Measurements from ENCODE around the gene CNIH4. TPM values are rescaled to one million over a fixed set of nuclear protein-coding genes. Genes with fewer than 3 reads are reported as not detected.
"Not testable (repeated sequence)": the region's sequence is repeated elsewhere in the genome, so short reads cannot be mapped to it uniquely, and the experiment has no call there.

The CNIH4 gene
- 10 to 100 TPM; 53.3 to 60.5 (median 54.7) TPM for total RNA-seq
- long read RNA-seq, donor 1, full-length matches to known transcripts: 43 of 57 reads
- long read RNA-seq, donor 1, partial matches to known transcripts: 2 of 57 reads
- long read RNA-seq, donor 1, other reads (novel, unspliced or antisense): 12 of 57 reads
- long read RNA-seq, donor 2, full-length matches to known transcripts: 43 of 57 reads
- long read RNA-seq, donor 2, partial matches to known transcripts: 7 of 57 reads
- long read RNA-seq, donor 2, other reads (novel, unspliced or antisense): 7 of 57 reads

DNA sequence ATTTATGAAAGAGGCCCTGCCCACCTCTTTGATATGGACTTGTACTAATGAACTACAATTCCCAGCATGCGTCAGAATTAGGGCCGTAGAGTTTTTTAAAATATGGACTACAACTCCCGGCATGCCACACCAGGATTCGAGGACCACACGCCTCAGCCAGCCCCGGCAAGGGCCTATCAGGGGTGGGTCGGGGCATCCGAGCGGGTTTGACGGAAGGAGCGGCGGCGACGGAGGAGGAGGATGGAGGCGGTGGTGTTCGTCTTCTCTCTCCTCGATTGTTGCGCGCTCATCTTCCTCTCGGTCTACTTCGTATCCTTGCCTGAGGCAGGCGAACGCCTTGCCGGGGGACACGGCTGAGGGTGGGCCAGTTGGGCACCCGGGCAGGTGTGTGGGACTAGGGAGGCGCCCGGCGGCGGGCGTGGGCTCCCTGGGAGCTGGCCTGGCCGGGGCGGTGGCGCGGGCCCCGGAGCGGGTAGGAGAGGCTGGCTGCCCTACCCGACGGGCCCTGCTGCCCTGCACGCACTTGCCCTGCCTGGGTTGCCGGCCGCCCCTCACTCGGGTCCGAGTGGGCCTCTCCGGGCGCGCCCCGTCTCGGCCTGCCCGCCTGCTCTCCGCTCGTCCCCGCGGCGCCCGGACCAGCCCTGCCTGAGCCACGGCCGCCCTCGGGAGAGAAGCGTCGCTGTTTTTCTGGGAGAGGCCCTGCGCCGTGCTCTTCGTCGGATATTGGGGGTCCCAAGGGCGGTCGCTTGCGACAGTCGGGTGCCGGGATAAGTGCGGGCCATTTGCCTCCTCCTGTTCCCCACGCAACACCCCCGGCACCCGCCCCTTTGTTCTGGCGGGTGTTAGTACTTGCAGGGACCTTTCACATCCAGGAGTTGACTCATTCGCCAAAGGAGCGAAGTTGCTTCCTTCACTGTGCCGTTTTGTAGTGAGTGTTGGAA lies at the start of gene CNIH4:
Gene CNIH4, plus strand, starts transcription at position 195 of the 941 bp plus-strand sequence. Its CDS starts 46 bp downstream, at position 241.
- no peaks in the 10 kb centered on the region for H3K9me3 ChIP-seq

DNA sequence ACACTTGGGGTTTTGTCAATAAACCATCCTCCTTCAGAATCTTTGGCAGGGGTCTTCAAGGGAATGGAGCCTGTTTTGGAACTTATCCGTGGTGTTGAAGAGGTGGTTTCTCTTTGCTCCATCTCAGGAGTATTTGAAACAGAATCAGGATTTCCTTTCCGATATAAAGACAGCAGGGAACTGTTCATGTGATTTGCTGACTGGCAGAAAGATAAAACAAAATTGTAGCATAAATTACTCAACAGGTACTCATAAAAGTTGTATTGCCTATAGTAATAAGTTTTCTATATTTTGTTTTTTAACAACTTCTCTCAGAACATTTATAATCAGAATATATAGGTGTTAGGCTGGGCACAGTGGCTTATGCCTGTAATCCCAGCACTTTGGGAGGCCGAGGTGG lies 48.6 kb upstream of the CNIH4 start:
- no peaks in the 10 kb centered on the region for H3K36me3 ChIP-seq (ENCODE audit: low read depth)
- intact Hi-C loops (cut with DNase I, micrococcal nuclease): no loop called here
- no peak overlapping the region for H3K4me3 ChIP-seq
- no peak for ATAC-seq
- no peak for DNase-seq
- no peaks in the 10 kb centered on the region for H3K9me3 ChIP-seq
- H3K4me1 ChIP-seq (ENCODE audit: low read depth): no peaks in the 10 kb centered on the region
- TF ChIP-seq, protein P1, sequence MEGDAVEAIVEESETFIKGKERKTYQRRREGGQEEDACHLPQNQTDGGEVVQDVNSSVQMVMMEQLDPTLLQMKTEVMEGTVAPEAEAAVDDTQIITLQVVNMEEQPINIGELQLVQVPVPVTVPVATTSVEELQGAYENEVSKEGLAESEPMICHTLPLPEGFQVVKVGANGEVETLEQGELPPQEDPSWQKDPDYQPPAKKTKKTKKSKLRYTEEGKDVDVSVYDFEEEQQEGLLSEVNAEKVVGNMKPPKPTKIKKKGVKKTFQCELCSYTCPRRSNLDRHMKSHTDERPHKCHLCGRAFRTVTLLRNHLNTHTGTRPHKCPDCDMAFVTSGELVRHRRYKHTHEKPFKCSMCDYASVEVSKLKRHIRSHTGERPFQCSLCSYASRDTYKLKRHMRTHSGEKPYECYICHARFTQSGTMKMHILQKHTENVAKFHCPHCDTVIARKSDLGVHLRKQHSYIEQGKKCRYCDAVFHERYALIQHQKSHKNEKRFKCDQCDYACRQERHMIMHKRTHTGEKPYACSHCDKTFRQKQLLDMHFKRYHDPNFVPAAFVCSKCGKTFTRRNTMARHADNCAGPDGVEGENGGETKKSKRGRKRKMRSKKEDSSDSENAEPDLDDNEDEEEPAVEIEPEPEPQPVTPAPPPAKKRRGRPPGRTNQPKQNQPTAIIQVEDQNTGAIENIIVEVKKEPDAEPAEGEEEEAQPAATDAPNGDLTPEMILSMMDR (IDR thresholded peaks at IDR 0.05): no peak

More for the DNA sequence above, at the start of gene CNIH4:
- peak within 1 kb of the TSS; percentile 83 for H3K4me3 ChIP-seq
- TF ChIP-seq, protein P1 (IDR thresholded peaks at IDR 0.05): no peak
- DNase-seq (peak; percentile 93 to 95 (median 93)), ATAC-seq (peak; percentile 94)
- H3K4me1 ChIP-seq (ENCODE audit: low read depth): peaks cover 13% of the 10 kb centered on the region
- no peaks in the 10 kb centered on the region for H3K36me3 ChIP-seq (ENCODE audit: low read depth)
- intact Hi-C loops (cut with DNase I, micrococcal nuclease): no loop called here

DNA sequence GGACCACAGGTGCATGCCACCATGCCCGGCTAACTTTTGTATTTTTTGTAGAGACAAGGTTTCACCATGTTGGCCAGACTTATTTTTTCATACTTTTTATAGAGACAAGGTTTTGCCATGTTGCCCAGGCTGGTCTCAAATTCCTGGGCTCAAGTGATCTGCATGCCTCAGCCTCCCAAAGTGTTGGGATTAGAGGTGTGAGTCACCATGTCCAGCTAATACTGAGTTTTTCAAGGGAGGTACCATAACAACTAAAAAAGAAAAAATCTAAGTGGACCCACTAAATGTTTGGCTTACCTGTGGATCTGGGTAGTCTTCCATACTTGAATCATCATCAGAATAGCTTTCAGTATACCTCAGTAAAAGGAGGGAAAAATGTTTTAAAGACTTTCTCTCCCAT lies 45.2 kb upstream of the CNIH4 start:
- H3K9me3 ChIP-seq; H3K4me1 ChIP-seq (ENCODE audit: low read depth); DNase-seq; intact Hi-C loops (cut with DNase I, micrococcal nuclease); H3K36me3 ChIP-seq (ENCODE audit: low read depth); H3K4me3 ChIP-seq; ATAC-seq: not testable (repeated sequence)

DNA sequence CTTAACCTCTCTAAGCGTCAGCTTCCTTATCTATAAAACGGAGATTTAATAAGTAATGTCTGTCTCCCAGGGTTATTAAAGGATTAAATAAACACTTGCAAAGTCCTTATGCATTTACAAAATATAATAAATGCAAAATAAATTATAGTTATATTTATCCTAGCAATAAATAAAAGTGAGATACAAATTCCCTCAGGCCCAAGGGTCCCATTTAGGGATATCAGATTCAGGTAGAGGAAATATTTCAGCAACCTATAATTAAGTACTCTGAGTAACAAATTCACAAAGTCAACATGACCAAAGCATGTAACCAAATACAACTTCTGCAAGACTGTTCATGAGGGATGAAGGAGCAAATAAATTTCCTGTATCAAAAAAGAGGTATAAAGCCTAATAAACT lies 44.7 kb upstream of the CNIH4 start:
- no peak overlapping the region for H3K4me3 ChIP-seq
- H3K36me3 ChIP-seq (ENCODE audit: low read depth): no peaks in the 10 kb centered on the region
- DNase-seq (no peak), ATAC-seq (no peak)
- TF ChIP-seq, protein P1 (IDR thresholded peaks at IDR 0.05): no peak
- H3K9me3 ChIP-seq: no peaks in the 10 kb centered on the region
- no peaks in the 10 kb centered on the region for H3K4me1 ChIP-seq (ENCODE audit: low read depth)
- intact Hi-C loops (cut with DNase I, micrococcal nuclease): no loop called here

DNA sequence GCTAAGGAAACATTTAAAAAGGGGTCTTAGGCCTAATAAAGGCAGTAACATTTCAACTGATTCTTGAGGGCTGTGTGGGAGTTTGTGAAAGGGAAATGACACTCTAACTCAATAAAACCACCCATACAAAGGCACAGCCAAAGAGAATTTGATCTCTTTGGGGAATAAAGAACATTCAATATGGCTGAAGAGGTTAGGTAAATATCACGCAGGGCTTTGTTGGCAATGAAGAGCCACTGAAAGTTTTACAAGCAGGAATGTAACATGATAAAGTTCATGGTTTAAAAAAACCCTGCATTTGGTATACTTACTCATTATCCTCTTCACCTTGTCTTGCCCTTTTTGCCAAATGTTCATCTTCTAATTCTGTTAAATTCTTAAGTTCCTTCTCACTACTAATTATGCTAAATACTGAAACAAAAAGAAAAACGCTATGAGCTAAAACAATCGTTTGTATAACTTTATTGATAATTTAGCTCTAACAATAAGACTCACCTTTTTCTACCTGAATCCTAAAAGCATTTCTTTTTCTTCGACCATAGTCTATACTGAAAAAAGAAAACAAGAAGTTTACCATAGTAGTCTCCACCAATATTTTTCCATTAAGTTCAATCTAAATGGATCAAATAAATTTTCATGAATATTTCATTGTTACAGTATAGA lies 39.2 kb upstream of the CNIH4 start:
- DNase-seq (peak in 1 of 3 donors; percentile 23), ATAC-seq (peak; percentile 60)
- H3K4me3 ChIP-seq: no peak overlapping the region
- peaks cover 4% of the 10 kb centered on the region for H3K4me1 ChIP-seq (ENCODE audit: low read depth)
- no peaks in the 10 kb centered on the region for H3K36me3 ChIP-seq (ENCODE audit: low read depth)
- H3K9me3 ChIP-seq: no peaks in the 10 kb centered on the region
- TF ChIP-seq, protein P1 (IDR thresholded peaks at IDR 0.05): no peak
- intact Hi-C loops (cut with DNase I, micrococcal nuclease): no loop called here
